ENCODE data around the gene PSMD11.

GRCh38 chr17:32503251-32504165, 59.2 kb downstream of the PSMD11 start:
- TF ChIP-seq POLR2A (IDR thresholded peaks at IDR 0.05) (no peak), EP300 (IDR thresholded peaks at IDR 0.05) (no peak)
